WTC11 (cell line): ENCODE data around the gene FXYD6. TPM values are rescaled to one million over a fixed set of nuclear protein-coding genes. Genes with fewer than 3 reads are reported as not detected.

Experiments used
- ATAC-seq: fragments of 200-7000 bp; cut with Tn5 transposase; 2 replicates; pipeline ENCODE4 v1.10.0; 2021; ENCODE audit warnings: mild to moderate bottlenecking, moderate library complexity
- CTCF ChIA-PET: fragments of 300-600 bp; sonication (Branson Sonifier 250); formaldehyde crosslinking; loops from one replicate; lab custom pipeline; 2021; ENCODE audit warnings: antibody characterized with exemption; lab: Charles Lee
- POLR2A ChIA-PET: fragments of 350-600 bp; sonication (Branson Sonifier 250); formaldehyde crosslinking; loops from one replicate; lab custom pipeline; 2021; ENCODE audit warnings: antibody characterized with exemption; lab: Charles Lee
- DNase-seq: peaks from one replicate; pipeline ENCODE4 v3.0.0; 2021; ENCODE audit warnings: low spot score
- H3K27ac Mint-ChIP-seq: 2 replicates; pipeline ENCODE4 v1.8.0; 2021; ENCODE audit warnings: mixed read lengths
- H3K27me3 Mint-ChIP-seq: 2 replicates; pipeline ENCODE4 v1.8.0; 2021; ENCODE audit warnings: low read depth, mild to moderate bottlenecking, moderate library complexity, mixed read lengths
- H3K36me3 Mint-ChIP-seq: 2 replicates; pipeline ENCODE4 v1.8.0; 2021; ENCODE audit warnings: mixed read lengths
- H3K4me1 Mint-ChIP-seq: 2 replicates; pipeline ENCODE4 v1.8.0; 2022; ENCODE audit warnings: mixed read lengths
- H3K4me3 Mint-ChIP-seq: 2 replicates; pipeline ENCODE4 v1.8.0; 2021; ENCODE audit warnings: mild to moderate bottlenecking, moderate library complexity, mixed read lengths
- H3K9me3 Mint-ChIP-seq: 2 replicates; pipeline ENCODE4 v1.8.0; 2021; ENCODE audit warnings: mixed read lengths
- ATF3 ChIP-seq: sonication (generic); formaldehyde crosslinking; conservative IDR thresholded peaks from 2 replicates; pipeline ENCODE4 v1.8.1; 2022; ENCODE audit warnings: mild to moderate bottlenecking, missing genetic modification reagents
- E2F1 ChIP-seq: sonication (generic); formaldehyde crosslinking; IDR thresholded peaks from 2 replicates; pipeline ENCODE4 v1.8.0; 2022; ENCODE audit warnings: mild to moderate bottlenecking, missing genetic modification reagents
- FOXJ3 ChIP-seq: sonication (generic); formaldehyde crosslinking; IDR thresholded peaks from 2 replicates; pipeline ENCODE4 v1.9.0; 2021; ENCODE audit warnings: missing genetic modification reagents, mild to moderate bottlenecking, borderline replicate concordance
- IRF1 ChIP-seq: sonication (generic); formaldehyde crosslinking; IDR thresholded peaks from 2 replicates; pipeline ENCODE4 v1.8.0; 2023; ENCODE audit warnings: missing genetic modification reagents
- JAZF1 ChIP-seq: fragments of 250-450 bp; sonication (Bioruptor Pico); IDR thresholded peaks from 2 replicates; pipeline ENCODE4 v1.9.0; 2021; ENCODE audit warnings: moderate library complexity, mild to moderate bottlenecking, inconsistent platforms
- KAT7 ChIP-seq: sonication (generic); formaldehyde crosslinking; IDR thresholded peaks from 2 replicates; pipeline ENCODE4 v1.8.1; 2023; ENCODE audit warnings: missing genetic modification reagents, mild to moderate bottlenecking, borderline replicate concordance
- MAX ChIP-seq: sonication (generic); formaldehyde crosslinking; IDR thresholded peaks from 2 replicates; pipeline ENCODE4 v1.8.0; 2022; ENCODE audit warnings: mild to moderate bottlenecking, missing genetic modification reagents
- MYBL2 ChIP-seq: sonication (generic); formaldehyde crosslinking; IDR thresholded peaks from 2 replicates; pipeline ENCODE4 v1.8.1; 2023; ENCODE audit warnings: mild to moderate bottlenecking, moderate library complexity, missing genetic modification reagents
- NFE2L1 ChIP-seq: sonication (generic); formaldehyde crosslinking; IDR thresholded peaks from 2 replicates; pipeline ENCODE4 v1.8.1; 2023; ENCODE audit warnings: missing genetic modification reagents
- PRDM15 ChIP-seq: sonication (generic); formaldehyde crosslinking; IDR thresholded peaks from 2 replicates; pipeline ENCODE4 v1.8.0; 2022; ENCODE audit warnings: missing genetic modification reagents
- ZNF138 ChIP-seq: sonication (generic); formaldehyde crosslinking; conservative IDR thresholded peaks from 2 replicates; pipeline ENCODE4 v1.8.1; 2022; ENCODE audit warnings: mild to moderate bottlenecking, moderate library complexity, missing genetic modification reagents
- ZNF219 ChIP-seq: sonication (generic); formaldehyde crosslinking; IDR thresholded peaks from 2 replicates; pipeline ENCODE4 v1.8.0; 2023; ENCODE audit warnings: missing genetic modification reagents, mild to moderate bottlenecking, borderline replicate concordance
- ZNF425 ChIP-seq: fragments of 250-450 bp; sonication (Bioruptor Pico); conservative IDR thresholded peaks from 2 replicates; pipeline ENCODE4 v1.9.0; 2021; ENCODE audit warnings: mild to moderate bottlenecking
- total RNA-seq: library from RNA; stranded (reverse); gene quantifications from 3 replicates; pipeline ENCODE4 v1.2.3, GENCODE V29; 2021
- TF ChIP-seq, protein P1 (sequence below): sonication (generic); formaldehyde crosslinking; IDR thresholded peaks from 2 replicates; pipeline ENCODE4 v1.8.1; 2022; ENCODE audit warnings: missing genetic modification reagents, borderline replicate concordance
- TF ChIP-seq, protein P2 (sequence below): sonication (generic); formaldehyde crosslinking; IDR thresholded peaks from 2 replicates; pipeline ENCODE4 v1.8.0; 2022; ENCODE audit warnings: mild to moderate bottlenecking, missing genetic modification reagents
- TF ChIP-seq, protein P3 (sequence below): sonication (generic); formaldehyde crosslinking; IDR thresholded peaks from 2 replicates; pipeline ENCODE4 v1.8.1; 2022; ENCODE audit warnings: low read depth, mild to moderate bottlenecking, moderate library complexity, missing genetic modification reagents, borderline replicate concordance

The FXYD6 gene
- total RNA-seq, 1 experiment from 2014 or later, result 26.2 TPM

DNA sequence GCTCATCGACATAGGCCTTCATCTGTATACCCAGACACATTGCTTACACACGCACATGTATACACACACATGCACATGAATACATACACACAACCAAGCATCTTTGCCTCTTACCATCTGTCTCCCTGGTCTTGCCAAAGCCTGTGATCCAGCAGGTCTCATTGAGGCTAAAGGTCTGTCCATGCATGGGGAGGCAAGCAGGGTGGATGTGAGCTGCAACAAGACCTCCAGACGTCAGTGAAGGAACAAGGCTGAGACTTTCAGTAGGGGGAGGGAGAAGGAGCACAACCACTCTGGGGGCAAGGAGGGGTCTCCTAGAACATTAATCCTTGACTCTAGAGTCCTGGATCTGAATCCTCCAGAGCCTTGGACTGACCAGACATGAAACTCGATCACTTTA is 29.1 kb upstream of the FXYD6 start:
- Mint-ChIP-seq H3K4me3 (no peak overlapping the region), H3K9me3 (no peaks in the 10 kb centered on the region), H3K4me1 (peaks cover 15% of the 10 kb centered on the region), H3K36me3 (no peaks in the 10 kb centered on the region), H3K27me3 (no peaks in the 10 kb centered on the region), H3K27ac (no peak overlapping the region)
- DNase-seq (no peak), ATAC-seq (no peak)
- POLR2A ChIA-PET, result no interaction called here
- CTCF ChIA-PET, result interaction anchor here (0.9 to 5.7 kb wide), 4 partner anchors 41 to 81 kb away, joined by 5 to 83 read pairs (median 21); partner anchors contain the start of gene FXYD2
- no peak for TF ChIP-seq MAX (CRISPR knock-in tag)
- no peak for TF ChIP-seq JAZF1 (CRISPR knock-in tag)
- no peak for TF ChIP-seq NFE2L1 (CRISPR knock-in tag)
- no peak for TF ChIP-seq MYBL2 (CRISPR knock-in tag)
- TF ChIP-seq, protein P1, sequence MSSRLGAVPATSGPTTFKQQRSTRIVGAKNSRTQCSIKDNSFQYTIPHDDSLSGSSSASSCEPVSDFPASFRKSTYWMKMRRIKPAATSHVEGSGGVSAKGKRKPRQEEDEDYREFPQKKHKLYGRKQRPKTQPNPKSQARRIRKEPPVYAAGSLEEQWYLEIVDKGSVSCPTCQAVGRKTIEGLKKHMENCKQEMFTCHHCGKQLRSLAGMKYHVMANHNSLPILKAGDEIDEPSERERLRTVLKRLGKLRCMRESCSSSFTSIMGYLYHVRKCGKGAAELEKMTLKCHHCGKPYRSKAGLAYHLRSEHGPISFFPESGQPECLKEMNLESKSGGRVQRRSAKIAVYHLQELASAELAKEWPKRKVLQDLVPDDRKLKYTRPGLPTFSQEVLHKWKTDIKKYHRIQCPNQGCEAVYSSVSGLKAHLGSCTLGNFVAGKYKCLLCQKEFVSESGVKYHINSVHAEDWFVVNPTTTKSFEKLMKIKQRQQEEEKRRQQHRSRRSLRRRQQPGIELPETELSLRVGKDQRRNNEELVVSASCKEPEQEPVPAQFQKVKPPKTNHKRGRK (CRISPR knock-in tag), result no peak
- TF ChIP-seq FOXJ3 (CRISPR knock-in tag), result no peak
- TF ChIP-seq ATF3, result no peak
- no peak for TF ChIP-seq KAT7
- TF ChIP-seq ZNF219 (CRISPR knock-in tag), result no peak

DNA sequence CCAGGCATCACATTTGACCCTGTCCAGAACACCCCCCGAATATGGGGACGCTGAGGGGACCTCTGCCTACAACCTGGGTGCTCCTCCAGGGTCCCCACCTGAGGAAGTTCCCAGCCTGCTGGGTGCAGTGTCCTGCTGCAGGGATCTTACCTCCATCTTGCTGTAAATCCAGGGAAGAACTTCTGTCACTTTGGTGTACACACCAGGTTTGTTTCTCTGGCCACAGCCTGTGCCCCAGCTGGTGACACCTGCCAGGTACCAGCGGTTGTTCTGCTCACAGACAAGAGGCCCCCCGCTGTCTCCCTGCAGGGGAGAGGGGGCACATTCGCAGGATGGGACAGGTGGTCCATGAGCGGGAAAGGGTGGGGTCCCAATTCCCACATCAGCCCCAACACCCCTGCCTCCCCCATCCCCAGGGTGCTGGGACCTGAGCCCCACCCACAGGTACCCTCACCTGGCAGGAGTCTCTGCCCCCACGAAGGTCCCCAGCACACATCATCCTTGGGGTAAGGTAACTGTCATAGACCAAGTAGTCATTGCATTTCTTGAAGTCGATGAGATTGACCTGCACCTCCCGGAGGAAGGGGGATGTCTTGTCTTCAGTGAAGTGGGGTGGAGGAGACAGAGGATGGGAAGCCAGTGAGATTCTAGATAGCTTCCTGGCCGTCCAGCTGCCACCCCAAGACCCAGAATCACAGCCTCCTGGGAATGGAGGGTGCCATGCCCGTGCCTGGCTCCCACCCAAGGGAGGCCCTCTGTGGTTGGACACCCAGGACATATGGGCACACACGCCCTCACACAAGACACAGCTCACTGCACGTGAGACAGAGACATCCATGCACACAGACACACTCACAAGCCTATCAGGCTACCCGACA is 27.3 kb upstream of the FXYD6 start:
- Mint-ChIP-seq H3K9me3 (no peaks in the 10 kb centered on the region), H3K36me3 (no peaks in the 10 kb centered on the region), H3K4me3 (no peak overlapping the region), H3K27me3 (no peaks in the 10 kb centered on the region), H3K4me1 (peaks cover 15% of the 10 kb centered on the region), H3K27ac (no peak overlapping the region)
- CTCF ChIA-PET, result interaction anchor here (1.0 to 2.1 kb wide), 16 partner anchors 10 to 478 kb away, joined by 4 to 35 read pairs (median 7); partner anchors contain the start of genes FXYD2 and FXYD6
- no peak for ATAC-seq
- DNase-seq, result no peak
- POLR2A ChIA-PET, result no interaction called here
- TF ChIP-seq PRDM15 (CRISPR knock-in tag) (no peak), ZNF138 (CRISPR knock-in tag) (no peak), IRF1 (CRISPR knock-in tag) (no peak), ATF3 (no peak), E2F1 (CRISPR knock-in tag) (no peak), ZNF425 (no peak)
- TF ChIP-seq, protein P1 (CRISPR knock-in tag), result no peak
- TF ChIP-seq, protein P2, sequence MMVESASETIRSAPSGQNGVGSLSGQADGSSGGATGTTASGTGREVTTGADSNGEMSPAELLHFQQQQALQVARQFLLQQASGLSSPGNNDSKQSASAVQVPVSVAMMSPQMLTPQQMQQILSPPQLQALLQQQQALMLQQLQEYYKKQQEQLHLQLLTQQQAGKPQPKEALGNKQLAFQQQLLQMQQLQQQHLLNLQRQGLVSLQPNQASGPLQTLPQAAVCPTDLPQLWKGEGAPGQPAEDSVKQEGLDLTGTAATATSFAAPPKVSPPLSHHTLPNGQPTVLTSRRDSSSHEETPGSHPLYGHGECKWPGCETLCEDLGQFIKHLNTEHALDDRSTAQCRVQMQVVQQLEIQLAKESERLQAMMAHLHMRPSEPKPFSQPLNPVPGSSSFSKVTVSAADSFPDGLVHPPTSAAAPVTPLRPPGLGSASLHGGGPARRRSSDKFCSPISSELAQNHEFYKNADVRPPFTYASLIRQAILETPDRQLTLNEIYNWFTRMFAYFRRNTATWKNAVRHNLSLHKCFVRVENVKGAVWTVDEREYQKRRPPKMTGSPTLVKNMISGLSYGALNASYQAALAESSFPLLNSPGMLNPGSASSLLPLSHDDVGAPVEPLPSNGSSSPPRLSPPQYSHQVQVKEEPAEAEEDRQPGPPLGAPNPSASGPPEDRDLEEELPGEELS (CRISPR knock-in tag), result no peak
- TF ChIP-seq, protein P3, sequence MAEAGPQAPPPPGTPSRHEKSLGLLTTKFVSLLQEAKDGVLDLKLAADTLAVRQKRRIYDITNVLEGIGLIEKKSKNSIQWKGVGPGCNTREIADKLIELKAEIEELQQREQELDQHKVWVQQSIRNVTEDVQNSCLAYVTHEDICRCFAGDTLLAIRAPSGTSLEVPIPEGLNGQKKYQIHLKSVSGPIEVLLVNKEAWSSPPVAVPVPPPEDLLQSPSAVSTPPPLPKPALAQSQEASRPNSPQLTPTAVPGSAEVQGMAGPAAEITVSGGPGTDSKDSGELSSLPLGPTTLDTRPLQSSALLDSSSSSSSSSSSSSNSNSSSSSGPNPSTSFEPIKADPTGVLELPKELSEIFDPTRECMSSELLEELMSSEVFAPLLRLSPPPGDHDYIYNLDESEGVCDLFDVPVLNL (CRISPR knock-in tag), result no peak
